Smooth muscle cell (in vitro differentiated cells): Measurements from ENCODE around the gene VPS26B. TPM values are rescaled to one million over a fixed set of nuclear protein-coding genes. Genes with fewer than 3 reads are reported as not detected.

Experiments
- DNase-seq: peaks from one replicate; lab custom pipeline; 2025; ENCODE audit not compliant: unreplicated experiment; lab: John Stamatoyannopoulos, UW
- H2AFZ ChIP-seq: fragments of 200-600 bp; sonication (generic); 2 replicates; pipeline ENCODE4 v1.6.0; 2016; ENCODE audit warnings: antibody characterized with exemption, low read depth, mild to moderate bottlenecking
- H3F3A ChIP-seq: fragments of 200-600 bp; sonication (generic); 2 replicates; pipeline ENCODE4 v1.6.0; 2017; ENCODE audit warnings: antibody characterized with exemption, low read depth
- H3K27ac ChIP-seq: fragments of 200-600 bp; sonication (generic); 2 replicates; pipeline ENCODE4 v1.5.1; 2016; ENCODE audit warnings: low read depth, mild to moderate bottlenecking
- H3K27me3 ChIP-seq: fragments of 200-600 bp; sonication (generic); 2 replicates; pipeline ENCODE4 v1.6.1; 2016; ENCODE audit warnings: low read depth, mild to moderate bottlenecking
- H3K36me3 ChIP-seq: fragments of 200-600 bp; sonication (generic); 2 replicates; pipeline ENCODE4 v1.5.1; 2016; ENCODE audit warnings: low read depth
- H3K4me1 ChIP-seq: fragments of 200-600 bp; sonication (generic); 2 replicates; pipeline ENCODE4 v1.5.1; 2016; ENCODE audit warnings: low read depth
- H3K4me2 ChIP-seq: fragments of 200-600 bp; sonication (generic); 2 replicates; pipeline ENCODE4 v1.6.0; 2016; ENCODE audit warnings: mild to moderate bottlenecking
- H3K4me3 ChIP-seq: fragments of 200-600 bp; sonication (generic); 2 replicates; pipeline ENCODE4 v1.5.1; 2016; ENCODE audit warnings: mild to moderate bottlenecking
- H3K79me2 ChIP-seq: fragments of 200-600 bp; sonication (generic); 2 replicates; pipeline ENCODE4 v1.6.0; 2016; ENCODE audit warnings: low read depth, mild to moderate bottlenecking
- H3K9ac ChIP-seq: fragments of 200-600 bp; sonication (generic); 2 replicates; pipeline ENCODE4 v1.6.0; 2016; ENCODE audit warnings: low read depth
- H3K9me3 ChIP-seq: fragments of 200-600 bp; sonication (generic); replicated peaks from 2 replicates; pipeline ENCODE4 v1.5.1; 2016; ENCODE audit warnings: low read depth
- H4K20me1 ChIP-seq: fragments of 200-600 bp; sonication (generic); 2 replicates; pipeline ENCODE4 v1.6.0; 2016; ENCODE audit warnings: low read depth
- CTCF ChIP-seq: fragments of 200-600 bp; sonication (generic); IDR thresholded peaks from 2 replicates; pipeline ENCODE4 v1.5.1; 2017; ENCODE audit warnings: borderline replicate concordance, mild to moderate bottlenecking, antibody characterized with exemption; ENCODE audit not compliant: insufficient read depth, poor library complexity, severe bottlenecking
- WGBS: methylation state at CpG from one replicate; pipeline ENCODE4 v1.1.7; 2016; ENCODE audit warnings: low lambda C conversion rate; 5-methylcytosine and 5-hydroxymethylcytosine counted together
- polyA plus RNA-seq: library from polyadenylated mRNA; unstranded; fragments of >200 nt; fragmentation: Nextera tagmentation; extraction: Ambion mirVana; gene quantifications from 2 replicates; pipeline ENCODE4 v1.2.1, GENCODE V29; 2016
- total RNA-seq: library from RNA; depleted of rRNA; stranded (reverse); fragments of >200 nt; gene quantifications from 2 replicates; pipeline ENCODE4 v1.2.3, GENCODE V29; 2014

Gene VPS26B
- total and polyA plus RNA-seq, 2 experiments from 2014 or later, result 30.7 to 48.4 TPM

- Histone ChIP-seq H3K36me3 (peaks cover 8% of the 10 kb centered on the region), H3K4me2 (no peak overlapping the region), H2AFZ (no peak overlapping the region), H3F3A (no peaks in the 10 kb centered on the region), H3K27me3 (no peaks in the 10 kb centered on the region), H3K27ac (no peak overlapping the region), H3K9ac (no peak overlapping the region), H3K4me1 (peaks cover 7% of the 10 kb centered on the region), H3K4me3 (no peak overlapping the region), H3K9me3 (no peaks in the 10 kb centered on the region), H4K20me1 (no peaks in the 10 kb centered on the region), H3K79me2 (peaks cover 5% of the 10 kb centered on the region)
- 88% methylated on average over 7 of the region's 7 CpGs for WGBS
- TF ChIP-seq CTCF, result no peak
- no peak for DNase-seq
Measured at GRCh38 chr11:134248910-134249480, 24.5 kb downstream of the VPS26B start.

GRCh38 chr11:134250246-134250645 is 25.8 kb downstream of the VPS26B start:
- Histone ChIP-seq H3K4me1 (peaks cover 14% of the 10 kb centered on the region), H3K27me3 (no peaks in the 10 kb centered on the region), H3K4me2 (no peak overlapping the region), H3K9ac (no peak overlapping the region), H3K79me2 (peaks cover 14% of the 10 kb centered on the region), H3F3A (no peaks in the 10 kb centered on the region), H2AFZ (no peak overlapping the region), H3K4me3 (no peak overlapping the region), H3K36me3 (peaks cover 3% of the 10 kb centered on the region), H3K9me3 (no peaks in the 10 kb centered on the region), H4K20me1 (no peaks in the 10 kb centered on the region), H3K27ac (no peak overlapping the region)
- no peak for TF ChIP-seq CTCF
- whole genome bisulfite sequencing, result 99% methylated on average over 3 of the region's 3 CpGs
- DNase-seq, result no peak

- H3K79me2 ChIP-seq, result peaks cover 14% of the 10 kb centered on the region
- 96% methylated on average over 2 of the region's 2 CpGs for WGBS
Measured at GRCh38 chr11:134250675-134251074, 26.2 kb downstream of the VPS26B start.

More at GRCh38 chr11:134250675-134251074, 26.2 kb downstream of the VPS26B start:
- Histone ChIP-seq H3K27me3 (no peaks in the 10 kb centered on the region), H3K9ac (no peak overlapping the region), H3K4me3 (no peak overlapping the region), H2AFZ (no peak overlapping the region), H3K4me2 (no peak overlapping the region), H3K36me3 (peaks cover 3% of the 10 kb centered on the region), H3K27ac (no peak overlapping the region), H4K20me1 (no peaks in the 10 kb centered on the region), H3K4me1 (peaks cover 14% of the 10 kb centered on the region), H3K9me3 (no peaks in the 10 kb centered on the region), H3F3A (no peaks in the 10 kb centered on the region)
- DNase-seq, result no peak
- TF ChIP-seq CTCF, result no peak
